Stimulated activated CD4-positive, alpha-beta T cell treated with anti-CD3 and anti-CD28 coated beads, Interleukin-2, amount 100 ng/mL, for 24 hours (primary cell): ENCODE results near the gene C12orf56.
"Not testable (repeated sequence)": the region's sequence is repeated elsewhere in the genome, so short reads cannot be mapped to it uniquely, and the experiment has no call there.

Source experiments
- DNase-seq, 2 donors: peaks; one replicate each; pipeline ENCODE4 v3.0.0-alpha.2; 2020

The C12orf56 gene

GRCh38 chr12:64385019-64385418, 5.5 kb downstream of the C12orf56 start:
- no peak for DNase-seq

GRCh38 chr12:64383675-64384074, 6.9 kb downstream of the C12orf56 start:
- DNase-seq, result no peak

GRCh38 chr12:64362721-64363305, 27.7 kb downstream of the C12orf56 start:
- no peak for DNase-seq

GRCh38 chr12:64361173-64361572, 29.4 kb downstream of the C12orf56 start:
- DNase-seq, result not testable (repeated sequence)

- DNase-seq, result not testable (repeated sequence)
Observed at GRCh38 chr12:64356209-64356608, 34.3 kb downstream of the C12orf56 start.

GRCh38 chr12:64352181-64352580, 38.4 kb downstream of the C12orf56 start:
- DNase-seq, result no peak

GRCh38 chr12:64351265-64351664, 39.3 kb downstream of the C12orf56 start:
- no peak for DNase-seq

GRCh38 chr12:64347630-64348029, 42.9 kb downstream of the C12orf56 start:
- DNase-seq, result no peak

- not testable (repeated sequence) for DNase-seq
Observed at GRCh38 chr12:64344631-64345030, 45.9 kb downstream of the C12orf56 start.

- DNase-seq, result not testable (repeated sequence)
Observed at GRCh38 chr12:64340546-64340945, 50.0 kb downstream of the C12orf56 start.

- no peak for DNase-seq
Observed at GRCh38 chr12:64335886-64336466, 54.6 kb downstream of the C12orf56 start.

- DNase-seq, result no peak
Observed at GRCh38 chr12:64332938-64333337, 57.6 kb downstream of the C12orf56 start.

GRCh38 chr12:64332296-64332695, 58.3 kb downstream of the C12orf56 start:
- no peak for DNase-seq

GRCh38 chr12:64329031-64329710, 61.4 kb downstream of the C12orf56 start:
- not testable (repeated sequence) for DNase-seq

- no peak for DNase-seq
Observed at GRCh38 chr12:64325055-64325454, 65.5 kb downstream of the C12orf56 start.

- no peak for DNase-seq
Observed at GRCh38 chr12:64323476-64324225, 66.9 kb downstream of the C12orf56 start.

- DNase-seq, result no peak
Observed at GRCh38 chr12:64323006-64323405, 67.6 kb downstream of the C12orf56 start.

GRCh38 chr12:64320611-64321010, 69.9 kb downstream of the C12orf56 start:
- no peak for DNase-seq

GRCh38 chr12:64319540-64320225, 70.9 kb downstream of the C12orf56 start:
- DNase-seq, result not testable (repeated sequence)

- no peak for DNase-seq
Observed at GRCh38 chr12:64318605-64319004, 72.0 kb downstream of the C12orf56 start.

GRCh38 chr12:64311877-64312276, 78.7 kb downstream of the C12orf56 start:
- DNase-seq, result no peak

- DNase-seq, result no peak
Observed at GRCh38 chr12:64304571-64304970, 86.0 kb downstream of the C12orf56 start.

GRCh38 chr12:64299628-64300027, 90.9 kb downstream of the C12orf56 start:
- DNase-seq, result no peak
